Measurements from ENCODE around the gene DHRS12.

DHRS12 gene

GRCh38 chr13:51818781-51819511 lies 15.0 kb upstream of the DHRS12 start:
- no peak overlapping the region for H3K4me3 ChIP-seq (ENCODE audit: low read depth, low read length)
- no peak for DNase-seq (ENCODE audit: low read depth, low spot score)
- no peak for TF ChIP-seq CTCF (IDR thresholded peaks at IDR 0.05; ENCODE audit: insufficient read depth, low read length, missing control alignments)
- ChIA-PET CTCF (interaction anchor here (0.8 to 3.5 kb wide), 3 partner anchors 22 to 308 kb away, joined by 3 to 12 read pairs (median 3); no protein-coding TSS in a partner anchor), POLR2A (no interaction called here)

GRCh38 chr13:51818276-51818675 lies 14.3 kb upstream of the DHRS12 start:
- no peak for DNase-seq (ENCODE audit: low read depth, low spot score)
- TF ChIP-seq CTCF (IDR thresholded peaks at IDR 0.05; ENCODE audit: insufficient read depth, low read length, missing control alignments) = no peak
- POLR2A ChIA-PET = no interaction called here
- H3K4me3 ChIP-seq (ENCODE audit: low read depth, low read length) = no peak overlapping the region
- CTCF ChIA-PET = interaction anchor here (0.8 to 3.5 kb wide), 2 partner anchors 15 to 309 kb away, joined by 4 to 12 read pairs; no protein-coding TSS in a partner anchor

GRCh38 chr13:51817717-51818116 lies 13.8 kb upstream of the DHRS12 start:
- CTCF ChIA-PET = interaction anchor here (0.8 to 3.5 kb wide), 2 partner anchors 16 to 310 kb away, joined by 4 to 12 read pairs; no protein-coding TSS in a partner anchor
- TF ChIP-seq CTCF (IDR thresholded peaks at IDR 0.05; ENCODE audit: insufficient read depth, low read length, missing control alignments) = no peak
- POLR2A ChIA-PET = no interaction called here
- H3K4me3 ChIP-seq (ENCODE audit: low read depth, low read length) = no peak overlapping the region
- DNase-seq (ENCODE audit: low read depth, low spot score) = no peak

GRCh38 chr13:51816604-51817249 lies 12.8 kb upstream of the DHRS12 start:
- DNase-seq (ENCODE audit: low read depth, low spot score) = no peak
- H3K4me3 ChIP-seq (ENCODE audit: low read depth, low read length) = no peak overlapping the region
- CTCF ChIA-PET = interaction anchor here (1.3 to 8.8 kb wide), 10 partner anchors 10 to 693 kb away, joined by 3 to 115 read pairs (median 18); partner anchors contain the start of gene NEK5
- TF ChIP-seq CTCF (IDR thresholded peaks at IDR 0.05; ENCODE audit: insufficient read depth, low read length, missing control alignments) = no peak
- POLR2A ChIA-PET = no interaction called here

GRCh38 chr13:51815848-51816247 lies 11.9 kb upstream of the DHRS12 start:
- H3K4me3 ChIP-seq (ENCODE audit: low read depth, low read length) = no peak overlapping the region
- no peak for TF ChIP-seq CTCF (IDR thresholded peaks at IDR 0.05; ENCODE audit: insufficient read depth, low read length, missing control alignments)
- POLR2A ChIA-PET = no interaction called here
- no peak for DNase-seq (ENCODE audit: low read depth, low spot score)
- CTCF ChIA-PET = interaction anchor here (0.6 to 8.8 kb wide), 37 partner anchors 10 to 692 kb away, joined by 3 to 115 read pairs (median 4); partner anchors contain the start of genes NEK5 and VPS36
